ENCODE measurements around the gene DCBLD1.

DNA sequence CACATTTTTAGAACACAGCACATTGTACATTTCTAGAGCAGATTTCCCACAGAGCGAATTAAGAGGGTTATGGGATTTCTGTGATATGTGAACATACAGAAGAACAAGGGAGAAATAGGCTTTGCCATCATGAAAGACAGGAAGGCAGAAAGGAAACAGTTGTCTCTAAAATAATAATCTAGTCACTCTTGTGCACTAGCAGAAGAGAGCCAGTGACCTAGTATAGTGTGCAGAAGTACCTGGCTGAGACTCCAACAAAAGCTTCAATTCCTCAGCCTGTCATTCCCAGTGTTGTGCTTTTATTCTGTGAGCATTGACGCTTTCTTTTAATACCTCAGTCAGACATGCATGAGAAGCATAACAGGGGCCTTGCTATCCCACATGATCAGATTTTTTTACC, 17.8 kb upstream of the DCBLD1 start:
- TF ChIP-seq, protein P1, sequence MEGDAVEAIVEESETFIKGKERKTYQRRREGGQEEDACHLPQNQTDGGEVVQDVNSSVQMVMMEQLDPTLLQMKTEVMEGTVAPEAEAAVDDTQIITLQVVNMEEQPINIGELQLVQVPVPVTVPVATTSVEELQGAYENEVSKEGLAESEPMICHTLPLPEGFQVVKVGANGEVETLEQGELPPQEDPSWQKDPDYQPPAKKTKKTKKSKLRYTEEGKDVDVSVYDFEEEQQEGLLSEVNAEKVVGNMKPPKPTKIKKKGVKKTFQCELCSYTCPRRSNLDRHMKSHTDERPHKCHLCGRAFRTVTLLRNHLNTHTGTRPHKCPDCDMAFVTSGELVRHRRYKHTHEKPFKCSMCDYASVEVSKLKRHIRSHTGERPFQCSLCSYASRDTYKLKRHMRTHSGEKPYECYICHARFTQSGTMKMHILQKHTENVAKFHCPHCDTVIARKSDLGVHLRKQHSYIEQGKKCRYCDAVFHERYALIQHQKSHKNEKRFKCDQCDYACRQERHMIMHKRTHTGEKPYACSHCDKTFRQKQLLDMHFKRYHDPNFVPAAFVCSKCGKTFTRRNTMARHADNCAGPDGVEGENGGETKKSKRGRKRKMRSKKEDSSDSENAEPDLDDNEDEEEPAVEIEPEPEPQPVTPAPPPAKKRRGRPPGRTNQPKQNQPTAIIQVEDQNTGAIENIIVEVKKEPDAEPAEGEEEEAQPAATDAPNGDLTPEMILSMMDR (IDR thresholded peaks at IDR 0.05): no peak
- no peak for TF ChIP-seq POLR2A (IDR thresholded peaks at IDR 0.05; ENCODE audit: low read depth)
